ENCODE results near the gene RAI14.

GRCh38 chr5:34838785-34839714 lies 182.9 kb downstream of the RAI14 start, which contains the start of gene TTC23L:
- TF ChIP-seq POLR2A (IDR thresholded peaks at IDR 0.05): no peak
- no peak for TF ChIP-seq CTCF (IDR thresholded peaks at IDR 0.05)

Measured in lower leg skin (tissue), 3 donors.